Pericardium fibroblast (primary cell): ENCODE results near the gene SIRT4. TPM values are rescaled to one million over a fixed set of nuclear protein-coding genes. Genes with fewer than 3 reads are reported as not detected.

ENCODE experiments used
- total RNA-seq: library from RNA; depleted of rRNA; stranded (reverse); fragments of >200 nt; gene quantifications from 2 replicates; pipeline ENCODE4 v1.2.3, GENCODE V29; 2015

Gene SIRT4
- total RNA-seq = 0.35 and 2.0 TPM in 2 replicates

DNA sequence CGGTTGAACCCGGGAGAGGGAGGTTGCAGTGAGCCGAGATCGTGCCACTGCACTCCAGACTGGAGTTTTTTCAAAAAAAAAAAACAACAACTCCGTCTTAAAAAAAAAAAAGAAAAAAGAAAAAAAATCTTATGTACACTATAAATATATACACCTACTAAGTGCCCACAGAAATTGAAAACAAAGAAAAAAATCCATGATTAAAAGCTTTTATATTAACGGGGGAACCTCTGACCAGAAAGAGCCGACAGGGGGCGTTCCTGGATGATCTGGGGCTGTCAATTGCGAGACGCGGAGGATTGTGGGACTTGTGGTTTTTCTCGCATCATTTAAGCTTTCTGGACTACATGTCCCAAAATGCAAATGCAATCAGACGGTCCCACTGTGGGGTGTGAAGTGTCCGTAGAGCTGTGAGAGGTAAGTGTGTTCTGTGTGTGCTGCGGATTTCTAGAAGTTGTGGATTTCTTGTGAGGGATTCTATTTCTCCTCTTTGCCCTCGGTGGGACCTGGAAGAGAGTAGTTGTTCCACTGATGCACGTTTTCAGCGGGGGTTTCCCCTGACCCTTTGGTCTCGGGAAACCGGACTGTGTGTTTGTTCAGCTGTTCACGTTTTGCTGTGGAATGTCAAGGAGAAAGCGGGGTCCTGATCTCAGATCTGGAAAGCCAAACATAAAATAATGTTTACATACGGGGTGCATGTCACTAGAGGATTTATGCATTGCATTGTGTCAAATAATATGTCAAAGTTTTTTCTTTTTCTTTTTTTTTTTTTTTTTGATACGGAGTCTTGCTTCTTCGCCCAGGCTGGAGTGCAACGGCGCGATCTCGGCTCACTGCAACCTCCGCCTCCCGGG, at the start of gene SIRT4:
Gene SIRT4, plus strand, starts transcription at position 360 of the 854 bp plus-strand sequence. CDS start 1,241 bp downstream, outside the sequence.

GRCh38 chr12:120265473-120266179, 36.5 kb upstream of the SIRT4 start, which contains the start of gene PXN:
TSS of gene PXN (minus strand) at chr12:120265730. CDS start at chr12:120265629, 101 bp downstream.

DNA sequence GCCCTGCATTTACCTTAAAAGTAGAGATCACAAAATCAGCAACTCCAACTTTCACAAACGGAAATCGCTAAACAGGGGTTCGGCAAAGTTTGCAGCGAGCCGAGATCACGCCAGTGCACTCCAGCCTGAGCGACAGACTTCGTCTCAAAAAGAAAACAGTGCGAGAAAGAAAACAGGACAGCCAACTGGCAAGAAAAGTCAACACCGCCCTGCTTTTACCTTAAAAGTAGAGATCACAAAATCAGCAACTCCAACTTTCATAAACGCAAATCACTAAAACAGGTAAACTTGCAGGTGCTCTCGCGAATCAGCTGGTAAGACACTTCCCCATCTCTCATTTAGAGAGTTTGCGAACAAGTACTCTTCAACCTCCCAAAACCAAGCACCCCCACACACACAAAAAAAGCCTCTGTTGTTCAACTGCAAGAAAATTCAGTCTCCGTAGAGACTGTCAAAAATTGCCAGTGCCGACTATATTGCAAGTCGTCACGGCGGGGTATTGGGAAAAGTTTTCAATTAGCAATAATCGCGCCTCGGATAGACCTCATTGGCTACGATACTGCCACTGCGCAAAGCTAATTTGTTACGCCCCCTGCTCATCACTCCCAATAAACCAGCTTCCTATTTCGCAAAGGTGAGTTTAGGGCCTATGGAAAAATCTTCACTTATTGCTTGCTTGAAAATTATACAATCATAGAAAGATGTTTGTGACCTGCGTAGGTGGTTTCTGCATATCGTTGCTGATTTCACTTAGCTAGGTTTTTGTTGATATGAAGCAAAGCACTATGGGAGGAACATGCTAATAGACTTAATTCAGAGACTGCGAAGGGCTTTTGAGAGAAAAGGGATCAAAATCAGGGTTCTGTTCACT, 9.2 kb upstream of the SIRT4 start, which contains the start of gene RNU4-1:
Gene RNU4-1, minus strand, starts transcription at position 577 of the 871 bp plus-strand sequence.

GRCh38 chr12:120327593-120327992, 25.5 kb downstream of the SIRT4 start, which contains the start of gene PLA2G1B:
TSS of gene PLA2G1B (minus strand) at chr12:120327779. CDS start at chr12:120327753, 26 bp downstream.

Other genes starting within 250 kb of the SIRT4 start
- 25.4 and 28.8 TPM in 2 replicates for gene RAB35, start 185.6 kb upstream of the SIRT4 start, total RNA-seq
- gene GCN1, start 107.6 kb upstream of the SIRT4 start, total RNA-seq = 42.9 and 49.6 TPM in 2 replicates
- 6,880 and 9,847 TPM in 2 replicates for gene RPLP0, start 101.2 kb upstream of the SIRT4 start, total RNA-seq
- 85.3 and 113 TPM in 2 replicates for gene PXN, start 36.6 kb upstream of the SIRT4 start, total RNA-seq
- under 0.01 TPM in 2 replicates for gene RNU4-2, start 10.4 kb upstream of the SIRT4 start, total RNA-seq
- under 0.01 TPM in 2 replicates for gene RNU4-1, start 9.1 kb upstream of the SIRT4 start, total RNA-seq
- not detected in 2 replicates for gene PLA2G1B, start 25.5 kb downstream of the SIRT4 start, total RNA-seq
- not detected in 2 replicates for gene MSI1, start 66.8 kb downstream of the SIRT4 start, total RNA-seq
- 360 and 401 TPM in 2 replicates for gene COX6A1, start 135.8 kb downstream of the SIRT4 start, total RNA-seq
- 36.3 and 41.5 TPM in 2 replicates for gene TRIAP1, start 144.1 kb downstream of the SIRT4 start, total RNA-seq
- 16.3 and 19.2 TPM in 2 replicates for gene GATC, start 144.1 kb downstream of the SIRT4 start, total RNA-seq
- 56.5 and 77.6 TPM in 2 replicates for gene SRSF9, start 167.4 kb downstream of the SIRT4 start, total RNA-seq
- gene DYNLL1, start 193.8 kb downstream of the SIRT4 start, total RNA-seq = 221 and 450 TPM in 2 replicates
- 24.6 and 27.4 TPM in 2 replicates for gene COQ5, start 226.8 kb downstream of the SIRT4 start, total RNA-seq
- gene RNF10, start 232.0 kb downstream of the SIRT4 start, total RNA-seq = 115 and 123 TPM in 2 replicates